DMS114 treated with DMSO at 0.1 percent for 48 hours (cell line): ENCODE measurements around the gene TTYH2.

Source experiments
- DNase-seq: peaks from one replicate; lab custom pipeline; 2025; ENCODE audit not compliant: unreplicated experiment; lab: John Stamatoyannopoulos, UW

The TTYH2 gene

GRCh38 chr17:74282587-74283370 is 69.4 kb downstream of the TTYH2 start:
- DNase-seq = no peak

GRCh38 chr17:74283371-74283673 is 70.0 kb downstream of the TTYH2 start:
- no peak for DNase-seq

- no peak for DNase-seq
Observed at GRCh38 chr17:74287031-74287602, 73.7 kb downstream of the TTYH2 start.

- no peak for DNase-seq
Observed at GRCh38 chr17:74288785-74289184, 75.4 kb downstream of the TTYH2 start.

GRCh38 chr17:74289688-74290087 is 76.3 kb downstream of the TTYH2 start:
- DNase-seq = no peak

GRCh38 chr17:74290340-74290739 is 77.0 kb downstream of the TTYH2 start:
- no peak for DNase-seq

- no peak for DNase-seq
Observed at GRCh38 chr17:74292495-74292894, 79.1 kb downstream of the TTYH2 start.

- DNase-seq = no peak
Observed at GRCh38 chr17:74295625-74296547, 82.5 kb downstream of the TTYH2 start.

GRCh38 chr17:74296548-74296936 is 83.2 kb downstream of the TTYH2 start:
- peak; percentile 35 for DNase-seq

GRCh38 chr17:74297941-74298340 is 84.6 kb downstream of the TTYH2 start:
- no peak for DNase-seq

- no peak for DNase-seq
Observed at GRCh38 chr17:74298778-74299177, 85.4 kb downstream of the TTYH2 start.

GRCh38 chr17:74299226-74300009 is 86.0 kb downstream of the TTYH2 start:
- DNase-seq = no peak

- no peak for DNase-seq
Observed at GRCh38 chr17:74303305-74303704, 89.9 kb downstream of the TTYH2 start.

GRCh38 chr17:74304184-74304583 is 90.8 kb downstream of the TTYH2 start:
- no peak for DNase-seq

GRCh38 chr17:74305865-74306654 is 92.7 kb downstream of the TTYH2 start:
- DNase-seq = no peak

GRCh38 chr17:74307984-74308773 is 94.8 kb downstream of the TTYH2 start:
- DNase-seq = no peak

GRCh38 chr17:74309902-74310301 is 96.5 kb downstream of the TTYH2 start:
- DNase-seq = no peak
